ENCODE data around the gene PRPF19.

The PRPF19 gene

GRCh38 chr11:60906132-60906972, at the start of gene PRPF19:
PRPF19 (minus strand) TSS chr11:60906585; CDS start chr11:60906382, 203 bp downstream.
- peak; percentile 91 for DNase-seq (ENCODE audit: low read depth, low spot score)

GRCh38 chr11:60955571-60955970, 49.2 kb upstream of the PRPF19 start:
- DNase-seq (ENCODE audit: low read depth, low spot score), result no peak

DNA sequence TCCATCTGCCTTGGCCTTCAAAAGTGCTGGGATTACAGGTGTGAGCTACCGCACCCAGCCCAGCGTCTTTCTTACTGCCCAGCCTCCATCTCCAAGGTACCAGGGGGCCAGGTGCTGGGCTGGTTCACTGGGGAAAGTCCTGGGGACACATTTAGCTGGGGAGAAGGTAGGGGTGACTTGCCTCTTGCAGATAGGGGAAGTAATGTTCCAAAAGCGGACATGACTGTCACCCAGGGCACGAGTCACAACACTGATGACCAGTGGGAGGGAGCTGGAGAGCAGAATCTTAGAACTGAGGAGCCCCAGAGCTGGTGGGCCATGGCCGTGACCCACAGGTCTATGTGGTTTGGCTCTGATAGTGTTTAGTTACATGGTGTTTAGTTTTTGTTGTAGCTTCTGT, 48.0 kb upstream of the PRPF19 start:
- DNase-seq (ENCODE audit: low read depth, low spot score), result no peak

- no peak for DNase-seq (ENCODE audit: low read depth, low spot score)
These were observed 47.4 kb upstream of the PRPF19 start for GRCh38 chr11:60953781-60954180.

DNA sequence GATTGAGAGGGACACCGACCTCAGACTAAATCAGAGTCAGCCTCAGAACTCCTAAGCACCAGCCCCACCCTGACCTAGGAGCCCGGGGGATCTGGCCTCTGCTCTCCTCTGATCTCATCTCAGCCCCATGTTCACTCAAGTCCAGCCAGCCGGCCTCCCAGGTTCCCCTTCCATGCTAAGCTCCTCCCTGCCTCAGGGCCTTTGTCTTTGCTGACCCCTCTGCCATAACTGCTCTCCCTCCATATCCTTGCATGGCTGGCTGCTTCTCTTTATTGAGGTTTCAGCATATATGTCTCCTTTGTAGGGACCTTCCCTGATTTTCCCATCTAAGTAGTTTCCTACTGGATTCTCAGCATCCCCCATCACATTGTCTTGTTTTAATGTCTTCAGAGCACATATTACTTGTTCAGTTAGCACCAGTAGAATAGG, 46.4 kb upstream of the PRPF19 start:
- DNase-seq (ENCODE audit: low read depth, low spot score), result no peak

- DNase-seq (ENCODE audit: low read depth, low spot score), result no peak
These were observed 45.7 kb upstream of the PRPF19 start, which contains the start of gene SLC15A3 for GRCh38 chr11:60951904-60952741. SLC15A3 (minus strand) TSS chr11:60952176; CDS start chr11:60951551, 625 bp downstream.

DNA sequence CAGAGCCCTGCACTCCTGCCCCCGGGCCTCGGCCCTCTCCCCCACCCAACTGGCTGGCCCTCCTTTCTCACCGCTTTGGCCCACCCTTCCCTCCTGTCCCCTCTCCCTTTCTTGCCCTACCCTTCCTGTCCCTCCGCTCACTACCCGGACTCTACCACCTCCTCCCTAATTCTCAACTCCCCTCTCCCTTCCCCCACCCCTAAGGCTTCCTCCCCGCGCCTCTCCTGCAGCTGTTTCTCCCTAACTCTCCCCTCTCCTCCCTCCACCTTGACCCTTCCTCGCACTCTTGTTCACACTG, 45.2 kb upstream of the PRPF19 start:
- no peak for DNase-seq (ENCODE audit: low read depth, low spot score)

GRCh38 chr11:60950933-60951605, 44.7 kb upstream of the PRPF19 start:
- no peak for DNase-seq (ENCODE audit: low read depth, low spot score)

DNA sequence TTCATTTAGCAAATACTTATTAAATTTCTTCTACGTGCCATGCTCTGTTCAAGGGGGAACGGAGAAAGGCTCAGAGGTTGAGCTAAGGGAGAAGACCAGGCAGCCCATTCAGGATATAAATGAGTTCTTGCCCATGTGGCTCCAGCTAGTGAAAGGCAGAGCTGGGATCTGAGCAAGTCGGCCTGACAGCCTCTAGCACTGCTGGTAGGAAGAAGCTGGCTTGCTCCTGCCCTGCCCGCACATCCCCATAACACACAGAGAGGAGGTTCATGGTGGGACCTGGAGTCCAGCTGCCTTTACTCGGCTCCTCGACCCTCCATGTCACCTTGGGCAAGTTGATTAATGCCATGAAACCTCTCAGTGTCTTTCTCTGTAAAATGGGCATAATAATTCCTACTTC, 43.6 kb upstream of the PRPF19 start:
- DNase-seq (ENCODE audit: low read depth, low spot score), result no peak

DNA sequence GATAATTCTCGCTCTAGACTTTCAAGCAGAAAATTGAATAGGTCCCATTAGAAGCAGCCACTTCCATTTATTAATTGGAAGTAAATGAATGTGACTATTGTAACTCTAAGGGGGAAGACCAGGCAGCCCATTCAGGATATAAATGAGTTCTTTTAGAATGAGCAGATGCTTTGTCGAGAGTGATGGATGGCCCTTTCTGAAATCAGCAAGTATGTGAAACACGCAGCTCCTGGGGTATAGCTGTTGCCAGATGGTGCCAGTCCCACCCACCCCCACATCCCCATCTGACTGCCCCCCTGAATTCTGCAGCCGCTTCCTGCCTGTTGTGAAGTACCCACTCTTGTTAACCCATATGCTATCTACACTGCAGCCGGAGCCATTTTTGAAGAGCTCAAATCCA, 41.9 kb upstream of the PRPF19 start:
- DNase-seq (ENCODE audit: low read depth, low spot score), result no peak

DNA sequence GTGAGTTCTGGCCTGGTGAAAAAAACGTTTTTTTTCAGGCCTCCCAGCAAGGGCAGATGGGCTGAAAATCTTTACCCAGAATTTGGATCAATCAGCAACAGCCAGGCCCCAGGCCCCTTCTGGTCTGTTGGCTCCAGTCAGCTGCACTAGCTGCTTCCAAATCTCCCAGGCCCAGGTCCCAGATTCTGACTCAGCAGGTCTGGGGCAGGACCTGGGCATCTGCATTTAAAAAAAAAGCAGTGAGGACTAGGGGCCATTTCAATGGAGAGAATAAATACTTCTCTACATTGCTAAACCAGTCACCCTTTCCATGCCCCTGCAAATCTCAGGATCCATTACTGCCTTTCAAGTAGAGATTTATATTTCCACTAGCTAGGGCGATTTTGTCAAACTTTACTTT, 41.3 kb upstream of the PRPF19 start:
- no peak for DNase-seq (ENCODE audit: low read depth, low spot score)

DNA sequence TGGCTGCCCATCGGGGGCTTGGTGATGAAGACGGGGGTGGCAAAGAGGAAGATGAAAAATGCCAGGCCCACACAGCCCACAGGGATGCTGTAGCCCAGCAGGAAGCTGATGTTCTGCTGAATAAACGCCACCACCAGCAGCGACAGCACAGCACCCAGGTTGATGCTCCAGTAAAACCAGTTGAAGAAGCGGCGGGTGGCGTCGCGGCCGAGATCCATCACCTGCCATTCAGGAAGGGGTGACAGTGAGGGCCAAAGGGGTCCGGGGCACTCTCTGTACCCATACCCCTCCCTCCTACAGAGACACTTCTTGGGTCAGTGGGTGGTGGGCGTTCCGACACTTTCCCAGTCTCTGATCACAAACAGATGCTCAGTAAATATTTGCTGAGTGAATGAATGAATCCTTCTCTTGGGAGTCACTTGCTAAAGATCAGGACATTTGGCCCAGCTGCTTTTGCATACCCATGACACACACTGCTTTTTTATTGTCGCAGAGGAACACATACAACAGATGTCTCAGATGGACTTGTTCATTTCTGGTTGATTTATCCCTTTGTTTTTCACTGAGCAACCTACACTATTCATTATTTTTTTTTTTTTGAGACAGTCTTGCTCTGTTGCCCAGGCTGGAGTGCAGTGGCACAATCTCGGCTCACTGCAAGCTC, 40.3 kb upstream of the PRPF19 start:
- DNase-seq (ENCODE audit: low read depth, low spot score), result no peak

DNA sequence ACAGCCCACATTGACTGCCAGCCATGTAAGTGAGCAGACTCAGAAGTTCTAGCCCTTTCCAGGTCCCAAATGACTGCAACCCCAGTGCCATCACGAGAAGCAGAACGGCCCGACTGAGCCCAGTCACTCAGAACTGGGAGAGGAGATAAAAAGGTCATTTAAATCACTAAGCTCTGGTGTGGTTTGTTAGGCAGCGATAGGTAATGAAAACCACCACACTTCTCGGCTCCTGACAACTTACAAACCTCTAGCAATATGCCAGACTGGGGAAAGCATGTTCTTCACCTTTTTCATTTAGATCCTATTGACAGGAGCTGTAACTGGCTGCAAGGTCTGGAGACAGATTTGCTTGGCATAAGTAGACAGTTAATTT, 38.9 kb upstream of the PRPF19 start:
- no peak for DNase-seq (ENCODE audit: low read depth, low spot score)

- no peak for DNase-seq (ENCODE audit: low read depth, low spot score)
These were observed 38.3 kb upstream of the PRPF19 start for GRCh38 chr11:60944490-60945294.

- no peak for DNase-seq (ENCODE audit: low read depth, low spot score)
These were observed 36.7 kb upstream of the PRPF19 start for GRCh38 chr11:60942970-60943565.

DNA sequence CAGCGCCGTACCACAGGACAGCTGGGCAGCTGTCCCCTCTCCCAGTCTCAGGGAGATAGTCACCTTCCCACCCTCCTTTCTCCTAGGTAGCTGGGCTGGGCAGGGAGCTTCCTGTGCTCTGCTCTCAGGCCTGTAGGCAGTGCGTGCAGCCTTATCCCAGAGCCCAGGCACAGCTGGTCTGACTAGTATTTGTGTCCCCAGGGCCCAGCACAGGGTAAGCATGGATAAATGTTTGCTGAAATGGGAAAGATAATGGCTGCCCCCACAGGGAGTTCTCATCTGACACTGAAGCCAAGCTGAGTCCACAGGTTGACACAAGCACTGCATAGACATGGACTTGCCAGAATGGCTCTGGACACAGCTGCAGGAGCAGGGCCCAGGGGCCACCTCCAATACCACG, 35.8 kb upstream of the PRPF19 start:
- DNase-seq (ENCODE audit: low read depth, low spot score), result no peak

DNA sequence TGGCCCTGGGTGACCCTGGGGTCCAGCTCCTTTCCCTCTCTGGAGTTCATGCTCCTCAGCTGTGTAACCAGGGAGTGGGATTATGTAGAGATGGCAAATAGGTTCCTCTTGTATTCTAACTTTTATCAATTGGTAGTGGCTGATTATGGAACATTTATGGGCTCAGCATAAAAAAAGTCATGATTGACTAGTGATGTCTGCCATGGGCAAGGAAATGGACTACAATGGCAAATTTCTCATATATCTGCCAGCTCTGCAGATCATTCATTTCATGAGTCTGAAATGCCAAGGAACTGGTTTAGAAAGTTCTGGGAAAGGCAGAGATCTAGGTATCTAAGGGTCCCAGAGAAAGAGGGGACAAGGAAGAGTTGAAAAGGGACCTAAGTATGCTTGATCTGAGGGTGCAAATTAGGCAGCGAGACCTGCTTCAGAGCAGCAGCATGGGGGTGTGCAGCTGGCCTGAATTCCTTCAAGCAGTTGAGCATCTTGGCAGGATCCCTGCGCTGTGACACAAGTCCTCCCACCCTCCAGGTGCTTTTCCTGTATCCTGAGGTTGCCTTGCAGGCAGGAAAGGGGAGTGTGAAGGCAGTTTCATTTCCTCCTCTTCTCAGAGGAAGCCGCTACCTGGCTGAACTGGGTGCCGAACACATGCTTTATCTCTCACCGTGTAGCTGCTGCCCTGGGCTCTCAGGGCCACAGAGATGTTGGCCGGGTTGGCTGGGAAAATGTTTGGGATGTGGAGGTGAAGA, 35.2 kb upstream of the PRPF19 start:
- no peak for DNase-seq (ENCODE audit: low read depth, low spot score)

DNA sequence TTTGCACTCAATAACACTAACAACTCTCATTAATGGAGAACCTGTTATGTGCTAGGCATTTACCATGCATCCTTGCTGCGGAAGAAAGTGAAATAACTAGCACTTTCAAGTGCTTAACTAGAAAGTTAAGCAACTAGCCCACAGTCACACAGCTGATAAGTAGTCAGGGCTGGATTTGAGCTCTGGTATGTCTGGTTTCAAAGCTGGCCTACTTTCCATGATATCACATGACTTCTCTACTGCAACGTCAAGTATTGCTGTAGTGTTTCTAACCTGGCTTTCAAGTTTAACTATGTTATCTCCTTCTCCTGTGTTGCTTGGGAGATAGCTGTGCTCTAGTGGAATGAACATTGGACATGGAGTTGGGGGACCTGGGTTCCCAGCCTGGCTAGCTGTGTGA, 33.5 kb upstream of the PRPF19 start:
- DNase-seq (ENCODE audit: low read depth, low spot score), result no peak

- DNase-seq (ENCODE audit: low read depth, low spot score), result no peak
These were observed 32.9 kb upstream of the PRPF19 start for GRCh38 chr11:60939301-60939700.

DNA sequence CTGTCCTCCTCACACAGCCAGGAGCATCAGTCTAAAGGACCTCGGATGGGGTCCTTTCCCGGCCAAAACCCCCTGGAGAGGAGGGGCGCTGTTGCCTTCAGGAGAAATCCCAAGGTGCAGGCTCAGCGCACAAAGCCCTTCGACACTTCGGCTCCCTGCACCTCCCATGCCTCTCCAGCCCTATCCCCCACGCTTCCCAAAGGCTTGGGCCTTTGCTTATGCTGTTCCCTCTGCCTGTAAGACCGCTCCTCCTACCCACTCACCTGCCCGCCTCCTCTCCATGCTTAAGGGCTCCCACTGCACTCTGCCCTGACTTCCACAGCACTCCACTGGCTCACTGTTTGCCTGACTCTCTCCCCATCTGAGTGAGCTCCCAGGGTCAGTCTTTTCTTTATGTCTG, 32.1 kb upstream of the PRPF19 start:
- no peak for DNase-seq (ENCODE audit: low read depth, low spot score)
